Measurements from ENCODE around the gene QRICH2.
"Not testable (repeated sequence)": the region's sequence is repeated elsewhere in the genome, so short reads cannot be mapped to it uniquely, and the experiment has no call there.

GRCh38 chr17:76244721-76245120, 63.4 kb downstream of the QRICH2 start:
- TF ChIP-seq POLR2A (IDR thresholded peaks at IDR 0.05); CTCF (IDR thresholded peaks at IDR 0.05); EP300 (IDR thresholded peaks at IDR 0.05; ENCODE audit: low read depth); POLR2AphosphoS5 (IDR thresholded peaks at IDR 0.05): not testable (repeated sequence)
